ENCODE measurements around the gene CCNI2. TPM values are rescaled to one million over a fixed set of nuclear protein-coding genes. Genes with fewer than 3 reads are reported as not detected.

Gene CCNI2
- total and polyA plus RNA-seq, 9 of the 15 experiments (the other 6 are each of a cell fraction or from before 2014, with no cell fraction given): 0.05 to 1.7 (median 0.81) TPM; not detected in 5

DNA sequence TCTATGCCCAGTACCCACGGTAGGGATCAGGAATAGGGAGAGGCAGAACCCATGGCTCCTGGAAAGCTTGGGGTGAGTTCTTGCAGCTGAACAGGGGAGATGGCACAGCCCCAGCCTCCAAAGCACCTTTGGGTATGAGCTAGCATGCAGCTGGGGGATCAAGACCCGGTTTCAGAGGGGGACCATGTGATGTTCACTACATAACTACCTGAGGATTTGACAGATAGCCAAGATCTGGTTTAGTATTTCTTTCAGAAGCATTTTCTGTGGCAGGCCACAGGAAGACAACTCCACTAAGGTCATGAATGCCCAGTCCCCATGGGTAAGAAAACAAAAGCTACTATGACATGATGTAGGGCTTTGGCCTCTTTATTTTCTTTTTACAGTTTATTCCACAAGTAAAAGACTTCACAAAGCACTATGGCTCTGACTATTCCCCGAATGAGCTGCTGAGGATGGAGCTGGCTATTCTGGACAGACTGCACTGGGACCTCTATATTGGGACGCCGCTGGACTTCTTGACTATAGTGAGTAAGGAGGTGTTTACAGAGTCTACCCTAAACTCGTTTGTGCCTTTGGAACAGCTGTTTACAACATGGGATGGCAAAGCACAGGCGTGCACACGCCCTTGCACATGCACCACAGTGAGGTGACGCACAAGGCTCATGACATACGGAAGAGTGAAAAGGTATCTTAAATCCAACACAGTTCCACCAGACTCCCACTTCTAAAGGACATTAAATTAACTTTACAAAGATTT lies 3.4 kb downstream of the CCNI2 start:
- H3K27ac ChIP-seq (ENCODE audit: extremely low read depth, low read depth, low read length): no peak overlapping the region
- in situ Hi-C loops (cut with MboI): no loop called here
- no peak overlapping the region for H2AFZ ChIP-seq (ENCODE audit: low read depth, low read length)
- ChIA-PET CTCF (ENCODE audit: low intra/inter-chr PET ratio) (no interaction called here), POLR2A (interaction anchor here (0.6 to 4.0 kb wide), 11 partner anchors 10 to 406 kb away, joined by 3 to 20 read pairs (median 3); partner anchors contain the start of genes KIF3A and RAD50)
- no peaks in the 10 kb centered on the region for H3K36me3 ChIP-seq (ENCODE audit: control insufficient read depth, insufficient read depth, low read length)
- H3K4me2 ChIP-seq (ENCODE audit: insufficient read depth, low read length): no peak overlapping the region
- no peak overlapping the region for H3K4me3 ChIP-seq
- H3K79me2 ChIP-seq (ENCODE audit: control insufficient read depth, insufficient read depth, low read length): no peaks in the 10 kb centered on the region
- DNase-seq (ENCODE audit: extremely low read depth in 1 of 4, low spot score in 3 of 4): no peak
- 42% methylated on average over 10 of the region's 10 CpGs for WGBS (ENCODE audit: insufficient coverage, low coverage, missing lambda C conversion rate)
- intact Hi-C loops (cut with micrococcal nuclease): loop anchor here (5.0 kb wide), 1 partner anchor 132 kb away; no protein-coding TSS in a partner anchor
- no peak for ATAC-seq
- FAIRE-seq: peak; percentile 6
- no peaks in the 10 kb centered on the region for H3K9me1 ChIP-seq (ENCODE audit: control insufficient read depth, insufficient read depth, low read length)
- BruUV-seq (replicated peaks): no TSS peak
- H4K20me1 ChIP-seq (replicated peaks; ENCODE audit: control insufficient read depth, insufficient read depth, low read length): no peaks in the 10 kb centered on the region; the same call in 1 of the 2 replicates
- H3K9ac ChIP-seq (ENCODE audit: insufficient read depth in 1 of 2, low read depth in 2 of 2, low read length in 2 of 2): no peak overlapping the region
- TF ChIP-seq THRAP3 (IDR thresholded peaks at IDR 0.05; ENCODE audit: borderline replicate concordance): no peak
- TF ChIP-seq KLF6 (CRISPR knock-in tag; IDR thresholded peaks at IDR 0.05; ENCODE audit: borderline replicate concordance): no peak
- TF ChIP-seq FIP1L1 (IDR thresholded peaks at IDR 0.05; ENCODE audit: low read depth, low read length, poor library complexity, severe bottlenecking): no peak
- no peak for TF ChIP-seq ZNF780A (CRISPR knock-in tag; IDR thresholded peaks at IDR 0.05)
- TF ChIP-seq MAFF (IDR thresholded peaks at IDR 0.05; ENCODE audit: low read length): no peak
- TF ChIP-seq ZNF384 (IDR thresholded peaks at IDR 0.05; ENCODE audit: low read depth, low read length): no peak
- TF ChIP-seq MCM5 (IDR thresholded peaks at IDR 0.05; ENCODE audit: low read depth): no peak
- H3K27me3 ChIP-seq (ENCODE audit: control insufficient read depth in 2 of 2, insufficient read depth in 2 of 2, low read length in 2 of 2): no peaks in the 10 kb centered on the region
- no peaks in the 10 kb centered on the region for H3K9me3 ChIP-seq (replicated peaks; ENCODE audit: control insufficient read depth, insufficient read depth, low read depth, low read length)
- peaks cover 0 to 4% of the 10 kb centered on the region in 2 experiments; a peak in 2 of 5 replicates for H3K4me1 ChIP-seq (replicated peaks in 1 of 2; ENCODE audit: control insufficient read depth in 2 of 2, insufficient read depth in 2 of 2, low read length in 2 of 2)

Data from K562 (cell line).